Retinal pigment epithelial cell (primary cell): Measurements from ENCODE around the gene STIM1.

ENCODE experiments used
- DNase-seq: peaks from one replicate; pipeline ENCODE4 v3.0.0-alpha.2; 2010; ENCODE audit warnings: low read depth
- H3K4me3 ChIP-seq: 2 replicates; pipeline ENCODE4 v1.5.1; 2011; ENCODE audit warnings: mild to moderate bottlenecking, low read length, control low read depth, moderate library complexity
- CTCF ChIP-seq: conservative IDR thresholded peaks from 2 replicates; pipeline ENCODE4 v1.5.1; 2011; ENCODE audit warnings: low read depth, low read length, control low read depth, inconsistent platforms

Gene STIM1

DNA sequence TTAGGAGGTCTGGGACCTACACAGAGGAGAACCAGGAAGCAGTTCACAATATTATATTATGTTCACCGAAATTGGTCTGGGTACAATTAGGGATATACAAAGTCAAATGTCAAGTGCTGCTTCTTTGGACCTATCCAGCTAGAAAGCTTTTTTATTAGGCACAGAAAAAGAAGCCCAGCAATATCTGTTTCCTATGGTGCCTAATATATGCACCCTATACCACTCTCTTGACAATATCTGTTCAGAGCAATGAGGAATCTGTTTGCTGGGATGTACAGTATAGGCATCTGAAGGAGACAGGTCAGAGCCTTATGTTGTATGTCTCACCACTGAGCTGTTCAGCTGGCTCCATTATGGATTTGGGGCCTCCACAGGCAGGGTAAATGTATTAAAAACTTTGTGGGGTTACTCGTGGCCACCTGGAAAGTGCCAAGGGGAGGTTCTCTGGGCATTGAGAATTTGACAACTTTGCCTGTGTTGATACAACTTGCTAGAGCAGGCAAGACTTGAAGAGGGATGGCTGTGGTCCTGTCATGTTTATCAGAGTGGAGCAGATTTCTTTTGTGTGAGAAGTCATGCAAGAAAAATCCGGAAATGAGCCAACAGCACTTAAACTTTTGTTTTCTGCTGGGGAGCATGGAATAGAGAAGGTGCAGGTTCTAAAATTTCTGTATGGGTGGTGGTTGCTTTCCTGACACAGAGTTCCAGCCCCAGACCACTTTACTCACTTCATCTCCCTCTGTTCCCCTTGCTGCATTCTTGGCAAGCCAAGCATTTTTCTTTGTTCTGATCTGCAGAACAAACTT, 10.1 kb downstream of the STIM1 start:
- no peak overlapping the region for H3K4me3 ChIP-seq
- no peak for DNase-seq
- no peak for TF ChIP-seq CTCF

DNA sequence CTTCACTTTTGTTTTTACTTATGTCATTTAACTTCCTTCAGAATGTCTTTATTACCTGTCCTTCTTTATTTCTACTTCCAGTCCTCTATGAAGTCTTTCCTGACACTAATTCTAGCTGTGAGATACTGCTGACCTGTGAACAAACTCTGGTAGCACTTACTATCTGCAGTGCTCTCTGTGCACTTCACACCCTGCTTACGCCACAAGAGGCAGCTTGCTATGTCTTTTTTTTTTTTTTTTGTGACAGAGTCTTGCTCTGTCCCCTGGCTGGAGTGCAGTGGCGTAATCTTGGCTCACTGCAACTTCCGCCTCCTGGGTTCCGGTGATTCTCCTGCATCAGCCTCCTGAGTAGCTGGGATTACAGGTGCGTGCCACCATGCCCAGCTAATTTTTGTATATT, 10.7 kb downstream of the STIM1 start:
- no peak for DNase-seq
- TF ChIP-seq CTCF, result no peak
- H3K4me3 ChIP-seq, result no peak overlapping the region

- no peak for DNase-seq
- no peak for TF ChIP-seq CTCF
- no peak overlapping the region for H3K4me3 ChIP-seq
Measured at GRCh38 chr11:3866836-3867208, 11.4 kb downstream of the STIM1 start.

DNA sequence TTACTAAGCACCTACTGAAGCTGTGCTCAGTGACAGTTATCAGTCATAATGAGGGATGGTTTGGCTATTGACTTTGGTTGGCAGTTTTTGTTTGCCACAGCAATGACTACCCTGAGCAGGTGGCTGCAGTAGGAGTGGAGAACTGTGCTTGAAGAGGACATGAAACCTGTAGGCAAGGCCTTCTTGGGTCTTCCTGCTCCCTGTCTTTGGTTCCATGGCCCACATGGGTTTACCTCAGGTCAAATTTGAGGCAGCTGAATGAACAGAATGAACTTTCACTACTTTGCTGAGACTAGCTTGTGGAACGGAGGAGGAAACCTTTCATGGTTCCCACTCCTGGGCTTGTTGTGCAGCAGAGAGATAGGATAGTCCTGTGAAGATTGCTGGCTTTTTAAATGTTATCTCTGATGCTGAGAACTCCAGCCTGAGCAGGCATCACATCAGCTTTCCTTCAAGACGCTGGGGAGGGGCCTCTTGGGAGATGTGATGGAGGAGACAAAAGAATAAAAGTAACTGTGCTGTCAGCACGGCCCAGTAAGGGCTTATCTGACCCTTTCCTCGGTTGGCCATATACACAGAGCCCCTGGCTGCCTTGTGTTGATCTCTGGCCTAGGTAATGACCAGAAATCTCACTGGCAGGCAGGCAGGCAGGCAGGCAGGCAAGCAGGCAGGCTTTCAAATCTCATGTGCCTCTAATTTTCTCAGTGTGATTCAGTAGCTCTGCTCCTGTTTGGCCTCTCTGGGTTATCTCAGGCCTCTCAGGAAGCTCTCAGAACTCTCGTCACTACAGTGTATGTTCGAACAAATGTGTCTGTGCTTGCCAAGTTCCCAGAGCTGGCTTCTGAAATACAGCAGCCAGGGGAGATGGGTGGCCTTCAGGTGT, 12.0 kb downstream of the STIM1 start:
- H3K4me3 ChIP-seq, result no peak overlapping the region
- DNase-seq, result no peak
- no peak for TF ChIP-seq CTCF

DNA sequence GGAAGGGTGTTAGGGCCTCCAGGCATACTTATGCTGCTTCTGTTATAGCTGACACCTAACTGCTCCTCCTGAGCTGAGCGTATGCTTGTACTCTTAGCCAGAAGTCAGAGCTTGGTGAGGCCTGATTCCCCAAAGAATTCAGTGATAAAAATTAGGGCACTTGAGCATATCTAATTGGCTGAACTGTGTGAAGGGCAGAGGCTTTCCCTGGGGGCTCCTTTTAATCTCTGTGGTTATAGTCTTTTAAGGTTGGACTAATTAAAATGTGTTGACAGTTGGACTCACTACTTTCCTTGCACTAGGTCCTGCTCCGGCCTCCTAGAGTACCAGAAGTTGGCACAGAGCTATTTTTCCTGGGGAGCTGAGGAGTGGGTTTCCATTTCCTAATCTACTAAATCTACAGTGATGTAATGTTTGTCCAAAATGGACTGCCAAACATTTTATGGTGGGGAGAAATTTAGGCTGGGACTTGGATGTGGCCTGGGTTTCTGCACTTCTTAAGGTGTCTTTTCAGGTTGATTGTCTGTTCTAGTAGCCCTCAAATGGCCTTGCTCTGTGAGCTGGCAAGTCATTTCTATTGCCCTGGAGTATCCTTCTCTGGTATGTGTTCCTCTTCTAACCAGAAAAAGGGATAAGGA, 18.4 kb downstream of the STIM1 start:
- no peak for DNase-seq
- no peak for TF ChIP-seq CTCF

DNA sequence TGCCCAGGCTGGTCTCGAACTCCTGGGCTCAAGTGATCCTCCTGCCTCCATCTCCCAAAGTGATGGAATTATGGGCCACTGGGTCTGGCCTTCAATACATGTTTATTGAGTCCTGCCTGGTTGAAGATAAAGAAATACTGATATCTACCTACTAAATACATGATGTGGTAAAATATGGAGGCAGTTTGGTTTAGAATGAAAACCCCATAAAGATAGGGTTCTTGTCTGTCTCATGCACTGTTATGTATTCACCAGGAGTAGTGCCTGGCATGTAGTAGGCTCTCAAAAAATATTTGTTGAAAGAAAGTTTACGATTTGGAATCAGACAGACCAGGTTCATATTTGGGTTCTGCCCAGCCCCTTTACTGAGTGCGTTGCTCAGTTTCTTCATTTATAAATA, 21.1 kb downstream of the STIM1 start:
- DNase-seq, result no peak
- H3K4me3 ChIP-seq, result no peak overlapping the region
- TF ChIP-seq CTCF, result no peak

More for the DNA sequence above, 18.4 kb downstream of the STIM1 start:
- H3K4me3 ChIP-seq, result no peak overlapping the region
